Large intestine (tissue), 3 donors: ENCODE results near the gene HPX. TPM values are rescaled to one million over a fixed set of nuclear protein-coding genes. Genes with fewer than 3 reads are reported as not detected.
"Not testable (repeated sequence)": the region's sequence is repeated elsewhere in the genome, so short reads cannot be mapped to it uniquely, and the experiment has no call there.

Experiments
- DNase-seq, 2 donors: peaks; one replicate each; pipeline versions ENCODE4 v3.0.0 to v3.0.0-alpha.2; 2013
- H3K27ac ChIP-seq: one replicate; pipeline ENCODE4 v1.5.1; 2013; ENCODE audit warnings: low read length
- H3K27me3 ChIP-seq: 2 replicates; pipeline ENCODE4 v1.6.1; 2013; ENCODE audit warnings: low read length; ENCODE audit not compliant: control insufficient read depth, insufficient read depth
- H3K36me3 ChIP-seq: 2 replicates; pipeline ENCODE4 v1.6.1; 2013; ENCODE audit warnings: low read length; ENCODE audit not compliant: control insufficient read depth, insufficient read depth
- H3K4me1 ChIP-seq: one replicate; pipeline ENCODE4 v1.6.1; 2013; ENCODE audit warnings: low read length; ENCODE audit not compliant: control insufficient read depth, insufficient read depth
- H3K4me3 ChIP-seq: one replicate; pipeline ENCODE4 v1.5.1; 2013; ENCODE audit warnings: low read length
- H3K9me3 ChIP-seq: one replicate; pipeline ENCODE4 v1.6.1; 2013; ENCODE audit warnings: mild to moderate bottlenecking, low read depth, low read length, moderate library complexity; ENCODE audit not compliant: control insufficient read depth
- WGBS: methylation state at CpG from one replicate; pipeline ENCODE4 v1.1.5; 2013; ENCODE audit warnings: low lambda C conversion rate; ENCODE audit not compliant: insufficient coverage; 5-methylcytosine and 5-hydroxymethylcytosine counted together
- polyA plus RNA-seq: library from polyadenylated mRNA; unstranded; fragments of 120-200 nt; gene quantifications from one replicate; pipeline ENCODE4 v1.2.1, GENCODE V29; 2013

Gene HPX
- polyA plus RNA-seq, 1 donor = 3.0 TPM

- H3K4me1 ChIP-seq = peaks cover 26% of the 10 kb centered on the region
- H3K36me3 ChIP-seq = peaks cover 35% of the 10 kb centered on the region
- not testable (repeated sequence) for H3K27ac ChIP-seq, H3K9me3 ChIP-seq, H3K27me3 ChIP-seq, DNase-seq, H3K4me3 ChIP-seq
- 100% methylated on average over 1 of the region's 4 CpGs for WGBS
Measured at GRCh38 chr11:6392251-6392650, 48.5 kb downstream of the HPX start.

GRCh38 chr11:6391537-6392134 lies 49.2 kb downstream of the HPX start:
- no peak for DNase-seq
- no peaks in the 10 kb centered on the region for H3K27me3 ChIP-seq
- peaks cover 26% of the 10 kb centered on the region for H3K4me1 ChIP-seq
- no CpG with 5 or more reads among the region's 18 CpGs for WGBS
- H3K27ac ChIP-seq = no peak overlapping the region
- no peaks in the 10 kb centered on the region for H3K9me3 ChIP-seq
- H3K36me3 ChIP-seq = peaks cover 34% of the 10 kb centered on the region
- no peak overlapping the region for H3K4me3 ChIP-seq

- H3K9me3 ChIP-seq = no peaks in the 10 kb centered on the region
- peak overlapping the region; percentile 88 for H3K4me3 ChIP-seq
- no peak for DNase-seq
- peaks cover 31% of the 10 kb centered on the region for H3K36me3 ChIP-seq
- H3K4me1 ChIP-seq = peaks cover 26% of the 10 kb centered on the region
- peak overlapping the region; percentile 81 for H3K27ac ChIP-seq
- H3K27me3 ChIP-seq = no peaks in the 10 kb centered on the region
- no CpG with 5 or more reads among the region's 19 CpGs for WGBS
Measured at GRCh38 chr11:6390718-6391469, 49.9 kb downstream of the HPX start.

GRCh38 chr11:6389905-6390717 lies 50.7 kb downstream of the HPX start, which contains the start of gene SMPD1:
Gene SMPD1 (plus strand): TSS chr11:6390474. CDS start chr11:6390599, 125 bp downstream.
- no CpG with 5 or more reads among the region's 63 CpGs for WGBS
- peak within 1 kb of the TSS; percentile 83 for H3K27ac ChIP-seq
- peaks cover 26% of the 10 kb centered on the region for H3K4me1 ChIP-seq
- peak; percentile 93 to 97 for DNase-seq
- H3K27me3 ChIP-seq = no peaks in the 10 kb centered on the region
- peaks cover 25% of the 10 kb centered on the region for H3K36me3 ChIP-seq
- peak within 1 kb of the TSS; percentile 88 for H3K4me3 ChIP-seq
- no peaks in the 10 kb centered on the region for H3K9me3 ChIP-seq

- WGBS = 83% methylated on average over 1 of the region's 1 CpG
- no peaks in the 10 kb centered on the region for H3K9me3 ChIP-seq
- no peak for DNase-seq
Measured at GRCh38 chr11:6388748-6389147, 52.0 kb downstream of the HPX start.

GRCh38 chr11:6387811-6388599 lies 52.8 kb downstream of the HPX start:
- Histone ChIP-seq H3K4me3 (no peak overlapping the region), H3K9me3 (no peaks in the 10 kb centered on the region), H3K4me1 (peaks cover 26% of the 10 kb centered on the region), H3K36me3 (peaks cover 5% of the 10 kb centered on the region), H3K27me3 (no peaks in the 10 kb centered on the region), H3K27ac (peak overlapping the region; percentile 90)
- DNase-seq = peak; percentile 56 to 76
- 67% methylated on average over 3 of the region's 12 CpGs for WGBS

More at GRCh38 chr11:6388748-6389147, 52.0 kb downstream of the HPX start:
- no peak overlapping the region for H3K4me3 ChIP-seq
- peaks cover 26% of the 10 kb centered on the region for H3K4me1 ChIP-seq
- peaks cover 12% of the 10 kb centered on the region for H3K36me3 ChIP-seq
- H3K27ac ChIP-seq = peak overlapping the region; percentile 83
- H3K27me3 ChIP-seq = no peaks in the 10 kb centered on the region

GRCh38 chr11:6385046-6385777 lies 55.6 kb downstream of the HPX start:
- WGBS = 96% methylated on average over 5 of the region's 7 CpGs

More at GRCh38 chr11:6385046-6385777, 55.6 kb downstream of the HPX start:
- peaks cover 21% of the 10 kb centered on the region for H3K4me1 ChIP-seq
- H3K27ac ChIP-seq = no peak overlapping the region
- H3K4me3 ChIP-seq = no peak overlapping the region
- no peaks in the 10 kb centered on the region for H3K9me3 ChIP-seq
- no peaks in the 10 kb centered on the region for H3K36me3 ChIP-seq
- no peaks in the 10 kb centered on the region for H3K27me3 ChIP-seq
- DNase-seq = no peak
